Fibroblast of mammary gland (primary cell): ENCODE results near the gene LGR6.
A peak's percentile ranks its signal among the peaks of the same experiment; 100 is the strongest.

ENCODE experiments used
- DNase-seq: peaks from one replicate; pipeline ENCODE4 v3.0.0-alpha.2; 2010; ENCODE audit warnings: low read depth
- H3K4me3 ChIP-seq: 2 replicates; pipeline ENCODE4 v1.5.1; 2011; ENCODE audit warnings: low read depth, mild to moderate bottlenecking, low read length, moderate library complexity; ENCODE audit not compliant: control insufficient read depth
- TF ChIP-seq, protein P1 (sequence below): conservative IDR thresholded peaks from 2 replicates; pipeline ENCODE4 v1.5.1; 2011; ENCODE audit warnings: low read depth, low read length, inconsistent platforms; ENCODE audit not compliant: control insufficient read depth, insufficient read depth

Gene LGR6

DNA sequence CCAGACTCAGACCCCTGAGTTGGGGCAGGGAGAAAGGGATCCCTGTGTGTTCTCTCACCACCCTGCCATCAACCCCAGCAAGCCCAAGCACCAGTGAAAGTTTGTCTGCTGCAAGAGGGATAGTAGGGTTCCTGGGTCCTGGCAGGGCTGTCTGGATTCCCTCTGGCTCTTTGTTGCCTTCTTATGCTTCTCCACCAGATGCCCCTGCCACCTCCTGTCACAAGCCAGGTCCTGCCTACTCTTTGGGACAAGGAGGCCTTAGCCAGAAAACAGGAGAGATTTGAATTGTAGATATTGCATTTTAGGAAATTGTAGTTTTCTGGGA lies 126.4 kb downstream of the LGR6 start:
- no peak overlapping the region for H3K4me3 ChIP-seq
- TF ChIP-seq, protein P1, sequence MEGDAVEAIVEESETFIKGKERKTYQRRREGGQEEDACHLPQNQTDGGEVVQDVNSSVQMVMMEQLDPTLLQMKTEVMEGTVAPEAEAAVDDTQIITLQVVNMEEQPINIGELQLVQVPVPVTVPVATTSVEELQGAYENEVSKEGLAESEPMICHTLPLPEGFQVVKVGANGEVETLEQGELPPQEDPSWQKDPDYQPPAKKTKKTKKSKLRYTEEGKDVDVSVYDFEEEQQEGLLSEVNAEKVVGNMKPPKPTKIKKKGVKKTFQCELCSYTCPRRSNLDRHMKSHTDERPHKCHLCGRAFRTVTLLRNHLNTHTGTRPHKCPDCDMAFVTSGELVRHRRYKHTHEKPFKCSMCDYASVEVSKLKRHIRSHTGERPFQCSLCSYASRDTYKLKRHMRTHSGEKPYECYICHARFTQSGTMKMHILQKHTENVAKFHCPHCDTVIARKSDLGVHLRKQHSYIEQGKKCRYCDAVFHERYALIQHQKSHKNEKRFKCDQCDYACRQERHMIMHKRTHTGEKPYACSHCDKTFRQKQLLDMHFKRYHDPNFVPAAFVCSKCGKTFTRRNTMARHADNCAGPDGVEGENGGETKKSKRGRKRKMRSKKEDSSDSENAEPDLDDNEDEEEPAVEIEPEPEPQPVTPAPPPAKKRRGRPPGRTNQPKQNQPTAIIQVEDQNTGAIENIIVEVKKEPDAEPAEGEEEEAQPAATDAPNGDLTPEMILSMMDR, result no peak
- DNase-seq, result no peak

DNA sequence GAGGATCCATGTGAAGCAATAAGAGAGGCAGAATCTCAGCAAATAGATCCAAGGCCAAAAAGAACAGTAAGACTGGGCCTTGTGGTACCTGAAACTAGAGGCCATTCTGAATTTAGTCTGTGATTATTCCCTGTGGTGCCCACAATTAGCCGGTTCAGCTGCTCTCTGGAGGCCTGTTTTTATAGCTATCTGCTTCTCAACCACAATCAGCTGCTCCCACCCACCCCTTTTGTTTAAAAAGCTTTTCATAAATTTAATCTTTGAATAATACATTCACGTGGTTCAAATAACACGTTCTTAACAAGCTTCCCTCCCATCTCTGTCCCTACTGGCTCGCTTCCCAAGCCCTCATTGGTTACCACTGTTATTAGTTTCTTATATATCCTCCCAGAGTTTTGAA lies 130.1 kb downstream of the LGR6 start:
- DNase-seq, result no peak
- TF ChIP-seq, protein P1, result no peak

DNA sequence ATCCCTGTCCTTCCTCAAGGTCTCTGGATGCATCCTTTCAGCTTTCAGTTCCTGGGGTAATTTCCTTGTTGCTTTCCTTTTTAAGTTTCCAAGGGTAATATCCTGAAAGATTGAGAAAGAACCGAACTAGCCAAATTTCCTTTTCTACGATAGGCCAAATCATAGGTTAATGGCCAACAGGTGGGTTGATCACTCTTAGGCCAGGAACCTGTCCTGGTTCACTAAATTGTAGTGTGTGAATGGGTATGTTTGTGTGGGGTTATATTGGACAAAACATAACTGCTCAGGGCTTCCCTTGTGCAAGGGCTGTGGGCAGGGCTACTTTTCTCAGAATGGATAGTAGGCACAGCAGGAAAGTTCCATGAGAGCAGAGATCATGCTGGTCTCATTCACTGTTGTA lies 131.0 kb downstream of the LGR6 start:
- H3K4me3 ChIP-seq, result no peak overlapping the region
- TF ChIP-seq, protein P1, result no peak
- DNase-seq, result no peak

More for the DNA sequence above, 130.1 kb downstream of the LGR6 start:
- H3K4me3 ChIP-seq, result no peak overlapping the region

DNA sequence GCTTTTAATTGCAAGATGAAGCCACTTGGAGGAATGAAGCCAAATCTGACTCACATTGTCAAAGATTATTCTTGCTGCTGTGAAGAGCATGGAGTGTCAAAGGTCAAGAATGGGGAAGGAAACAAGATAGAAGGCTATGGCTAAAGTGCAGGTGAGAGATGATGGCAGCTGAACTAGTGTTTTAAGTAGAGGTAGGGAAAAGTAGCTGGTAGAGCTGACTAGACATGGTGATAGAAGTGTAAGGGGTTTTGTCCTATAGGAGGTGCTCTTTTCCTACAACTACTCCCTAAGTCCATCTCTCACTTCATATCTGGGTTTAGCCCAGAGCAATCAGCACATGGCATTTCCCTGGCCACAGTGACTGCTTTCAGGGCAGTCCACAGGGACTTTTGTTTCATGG lies 136.3 kb downstream of the LGR6 start:
- no peak overlapping the region for H3K4me3 ChIP-seq
- DNase-seq, result no peak
- TF ChIP-seq, protein P1, result peak; percentile 7

DNA sequence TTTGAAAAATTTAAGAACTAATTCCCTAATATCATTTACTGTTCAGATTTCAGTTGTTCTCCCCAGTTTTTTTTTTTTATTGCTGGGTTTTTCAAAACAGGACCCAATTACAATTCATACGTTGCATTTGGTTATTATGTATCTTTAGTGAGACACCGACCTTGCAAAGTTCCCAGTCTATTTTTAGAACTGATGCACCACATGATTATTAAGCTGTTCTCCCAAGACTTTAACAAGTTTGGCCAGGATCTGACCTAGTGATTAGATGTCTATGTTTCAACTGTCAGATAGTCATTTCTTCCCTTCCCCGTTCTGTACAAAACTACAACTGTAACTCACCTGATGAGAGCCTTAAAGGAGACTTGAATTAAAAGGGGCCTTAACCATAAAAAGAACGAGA lies 140.3 kb downstream of the LGR6 start:
- TF ChIP-seq, protein P1, result no peak

DNA sequence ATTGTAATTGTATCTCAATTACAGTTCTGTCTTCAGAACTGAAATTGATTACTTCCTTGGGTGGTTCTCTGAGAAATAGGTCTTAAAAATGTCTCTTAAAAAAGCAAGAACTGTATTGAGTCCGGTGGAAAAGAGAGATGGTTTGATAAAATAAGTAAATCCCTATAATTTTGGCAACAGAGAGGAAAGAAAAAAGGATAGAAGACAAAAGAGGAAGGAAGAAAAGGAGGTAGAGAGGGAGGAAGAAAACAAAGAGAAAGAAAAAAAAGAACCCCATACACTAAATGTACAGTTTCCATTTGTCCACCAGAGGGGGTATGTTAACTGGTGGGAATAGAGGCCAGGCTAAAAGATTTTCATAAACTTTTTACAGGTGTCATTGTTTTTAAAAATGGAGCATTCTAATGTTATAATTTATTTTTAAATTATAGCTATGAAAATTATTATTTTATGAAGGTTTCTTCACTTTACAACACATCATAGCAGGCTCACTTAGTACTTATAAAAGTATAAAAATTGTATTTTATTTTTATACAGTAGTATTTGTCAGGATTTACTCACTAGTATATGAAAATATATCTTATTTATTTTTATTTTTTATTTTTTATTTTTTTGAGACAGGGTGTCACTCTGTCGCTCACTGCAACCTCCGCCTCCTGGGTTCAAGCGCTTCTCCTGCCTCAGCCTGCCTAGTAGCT lies 150.2 kb downstream of the LGR6 start:
- H3K4me3 ChIP-seq, result no peak overlapping the region
- TF ChIP-seq, protein P1, result peak; percentile 89
- DNase-seq, result peak; percentile 57

More for the DNA sequence above, 140.3 kb downstream of the LGR6 start:
- DNase-seq, result no peak
- no peak overlapping the region for H3K4me3 ChIP-seq
